ENCODE results near the gene ABCC8.
A peak's percentile ranks its signal among the peaks of the same experiment; 100 is the strongest.

The ABCC8 gene

DNA sequence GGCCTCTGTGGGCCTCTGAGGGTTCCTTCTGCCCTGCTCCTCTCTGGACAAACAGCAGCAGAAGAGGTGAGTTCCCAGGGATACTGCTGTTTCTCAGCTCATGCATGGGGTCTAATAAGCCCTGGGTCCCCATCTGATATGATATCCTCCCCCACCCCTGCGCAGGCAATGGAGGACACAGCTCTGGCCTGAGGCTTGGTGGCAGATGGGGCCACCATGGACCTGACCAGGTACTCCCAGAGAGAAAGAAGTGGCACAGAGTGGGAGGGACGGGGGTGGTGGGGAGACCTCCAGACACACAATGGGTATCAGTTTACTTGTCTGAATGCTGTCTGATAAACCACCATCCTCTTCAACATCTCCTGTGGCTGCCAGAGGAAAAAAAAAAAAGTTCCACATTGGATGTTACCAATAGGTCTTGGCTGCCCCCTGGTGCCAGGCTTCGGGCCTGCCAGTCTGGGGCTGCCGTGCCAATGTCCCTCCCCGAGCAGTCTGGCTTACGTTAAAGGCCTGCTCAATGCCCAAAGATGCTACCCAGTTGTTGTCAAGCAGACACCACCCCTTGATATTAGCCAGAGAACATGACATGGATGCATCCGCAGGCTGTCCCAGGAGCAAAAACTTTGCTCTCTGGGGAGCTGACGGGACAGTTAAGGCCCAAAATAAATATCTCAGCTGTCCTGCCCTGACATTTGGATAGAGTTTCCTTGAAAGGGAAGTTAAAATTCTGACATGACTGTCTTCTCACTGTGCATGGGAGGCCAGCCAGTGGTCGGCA lies 27.9 kb upstream of the ABCC8 start:
- DNase-seq: peak; percentile 57

DNA sequence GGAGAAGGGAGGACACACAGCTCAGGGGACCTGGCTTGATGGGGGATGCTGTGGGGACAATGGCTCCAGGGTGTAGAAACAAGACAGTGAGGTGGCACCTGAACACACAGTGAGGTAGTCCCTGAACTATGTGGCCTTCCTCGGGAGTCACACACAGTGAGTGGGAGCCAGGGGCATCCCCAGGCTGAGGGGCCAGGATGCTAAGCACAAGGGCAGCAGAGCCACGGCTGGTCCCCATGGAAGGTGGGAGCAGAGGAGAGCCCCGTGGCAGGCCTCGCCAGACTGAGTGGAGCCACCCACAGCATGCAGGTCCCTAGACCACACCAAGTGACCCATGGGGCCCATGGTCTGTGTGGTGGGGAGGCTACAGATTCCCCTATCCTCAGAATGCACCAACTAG lies 26.0 kb upstream of the ABCC8 start:
- no peak for DNase-seq

DNA sequence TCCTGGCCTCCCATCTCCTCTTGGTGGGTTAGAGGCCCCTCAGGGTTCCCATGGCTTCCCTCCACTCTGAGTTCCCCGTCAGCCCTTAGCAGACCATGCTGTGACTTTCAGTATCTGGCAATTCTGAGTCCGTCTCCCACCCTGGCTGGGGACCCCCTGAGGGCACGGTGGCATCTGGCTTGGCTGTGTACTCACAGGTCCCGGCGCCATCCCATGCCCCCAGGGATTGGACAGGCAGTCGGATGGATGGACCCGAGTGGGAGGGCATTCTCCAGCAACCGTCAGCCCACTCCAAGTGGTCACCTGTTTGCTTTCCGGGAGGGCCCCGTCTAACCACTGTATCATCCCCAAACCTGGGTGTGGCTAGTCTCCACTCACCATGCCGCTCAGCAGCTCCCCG lies 24.0 kb upstream of the ABCC8 start:
- no peak for DNase-seq

DNA sequence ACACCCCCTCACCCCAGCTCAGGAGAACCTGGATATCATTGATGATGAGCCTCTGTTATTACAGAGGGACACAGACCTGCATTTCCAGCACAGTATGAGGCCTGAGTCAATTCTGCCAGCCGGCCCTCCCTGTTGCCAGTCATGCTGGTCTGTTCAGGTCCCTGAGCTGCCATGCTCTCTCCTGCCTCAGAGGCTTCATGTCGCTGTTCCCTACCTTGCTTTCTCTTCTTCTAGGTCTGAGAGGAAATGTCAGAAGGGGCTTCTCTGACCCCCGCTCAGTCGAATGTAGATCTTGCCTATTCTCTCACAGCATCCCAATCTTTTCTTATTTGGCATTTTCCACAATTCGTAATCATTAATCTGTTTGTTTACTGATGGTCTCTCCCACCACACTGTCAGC lies 21.8 kb upstream of the ABCC8 start:
- DNase-seq: no peak

DNA sequence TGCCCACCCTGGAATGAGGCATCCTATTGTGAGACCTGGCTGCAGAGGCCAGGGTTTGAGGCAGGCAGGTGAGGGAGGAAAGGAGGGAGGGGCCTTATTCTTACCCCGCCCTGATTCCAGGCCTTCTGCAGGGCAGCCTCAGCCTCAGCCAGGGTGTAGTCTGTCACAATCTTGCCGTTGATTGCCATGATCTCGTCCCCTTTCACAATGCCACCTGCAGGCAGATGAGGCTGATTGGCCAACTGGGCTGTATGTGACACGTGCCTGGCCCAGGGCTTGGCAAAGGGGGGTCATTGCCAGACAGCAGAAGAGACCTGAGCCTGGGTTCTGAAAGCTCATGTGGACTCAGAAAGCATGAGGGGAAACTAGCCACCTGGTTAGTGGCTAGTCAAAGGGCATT lies 21.4 kb upstream of the ABCC8 start:
- no peak for DNase-seq

DNA sequence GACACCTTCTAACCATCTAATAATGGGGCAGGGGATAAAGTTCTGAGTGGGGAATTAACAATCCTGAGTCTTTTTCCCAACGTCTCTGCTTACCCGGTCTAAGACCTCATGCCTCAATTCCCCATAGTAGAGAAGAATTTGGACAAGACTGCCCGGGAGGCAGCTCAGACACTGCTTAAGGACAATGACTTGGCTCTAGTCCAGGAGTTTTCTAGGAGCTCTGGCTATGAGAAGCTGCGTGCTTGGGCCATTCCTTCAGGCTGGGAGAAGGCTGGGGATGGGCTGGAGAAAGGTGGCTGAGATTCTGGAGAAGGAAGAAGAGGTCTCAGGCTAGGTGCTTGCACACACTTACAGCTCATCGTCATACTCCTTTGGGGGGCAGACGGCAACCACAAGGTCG lies 19.8 kb upstream of the ABCC8 start:
- no peak for DNase-seq

DNA sequence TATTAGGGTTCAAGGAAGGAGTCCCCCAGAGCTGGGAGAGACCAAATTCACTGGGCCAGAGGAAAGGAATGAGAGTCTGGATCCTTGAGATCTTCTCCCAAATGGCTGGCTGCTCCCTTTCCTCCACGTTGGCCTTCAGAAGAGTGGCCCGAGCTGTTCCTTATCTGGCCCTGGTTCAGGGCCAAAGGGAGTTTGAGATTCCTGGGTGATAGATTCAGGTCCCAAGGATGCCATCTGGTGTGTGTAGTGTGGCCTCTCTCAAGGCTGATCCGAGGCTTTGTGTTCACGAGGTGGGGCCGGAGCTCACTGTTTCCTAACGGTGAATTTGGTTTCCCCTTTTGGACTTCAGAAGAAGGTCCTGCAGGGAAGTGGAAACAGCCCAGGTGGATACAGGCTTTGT lies 17.4 kb upstream of the ABCC8 start:
- DNase-seq: no peak

DNA sequence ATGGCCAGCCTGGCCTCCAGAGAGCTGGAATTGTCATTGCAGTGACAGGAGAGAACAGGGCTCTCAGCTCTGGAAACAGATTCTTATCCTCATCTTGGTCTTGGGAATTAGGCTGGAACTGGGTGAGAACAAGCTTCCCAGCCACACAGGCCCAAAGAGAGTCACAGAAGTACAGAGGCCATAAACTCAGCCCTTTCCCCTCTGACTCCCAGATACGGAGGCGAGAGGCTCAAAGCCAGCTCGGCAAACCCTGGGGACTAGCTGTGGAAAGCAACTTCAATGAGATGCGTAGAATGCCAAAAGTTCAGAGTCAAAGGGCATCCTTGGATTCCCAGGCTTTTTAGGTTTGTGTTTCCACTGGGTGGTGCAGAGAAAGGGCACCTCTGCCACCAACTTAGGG lies 14.3 kb upstream of the ABCC8 start:
- no peak for DNase-seq

DNA sequence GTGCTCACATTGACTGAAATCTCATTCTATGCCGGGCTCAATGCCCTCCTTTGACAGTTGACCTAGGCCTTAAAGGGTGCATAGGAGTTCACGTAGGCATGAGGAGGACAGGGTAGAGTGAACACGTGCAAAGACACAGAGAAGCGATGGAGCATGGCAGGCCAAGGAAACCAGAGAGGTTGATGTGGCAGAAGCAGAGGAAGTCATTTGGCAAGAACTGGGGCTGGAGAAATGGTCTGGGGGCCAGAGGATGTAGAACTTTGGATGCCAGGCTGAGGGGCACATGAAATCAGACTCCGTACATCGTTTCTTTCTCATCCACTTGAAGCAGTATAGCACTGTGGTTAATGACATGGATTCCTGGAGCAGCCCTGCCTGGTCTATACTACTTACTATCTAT lies 13.6 kb upstream of the ABCC8 start:
- no peak for DNase-seq

DNA sequence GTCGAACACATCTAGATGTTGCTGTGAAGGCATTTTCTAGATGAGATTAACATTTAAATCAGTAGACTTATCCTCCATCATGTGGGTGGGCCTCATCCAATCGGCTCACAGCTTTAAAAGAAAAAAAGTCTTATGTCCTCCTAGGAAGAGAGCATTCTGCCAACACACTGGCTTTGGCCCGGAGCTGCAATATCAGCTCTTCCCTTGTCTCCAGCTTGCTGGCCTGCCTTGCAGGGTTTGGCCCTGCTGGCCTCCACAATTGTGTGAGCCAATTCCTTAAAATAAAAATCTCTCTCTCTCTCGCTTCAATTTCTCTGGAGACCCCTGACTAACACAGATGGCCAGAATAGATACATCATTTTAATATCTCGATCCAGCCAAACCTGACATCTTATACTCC lies 13.1 kb upstream of the ABCC8 start:
- no peak for DNase-seq

DNA sequence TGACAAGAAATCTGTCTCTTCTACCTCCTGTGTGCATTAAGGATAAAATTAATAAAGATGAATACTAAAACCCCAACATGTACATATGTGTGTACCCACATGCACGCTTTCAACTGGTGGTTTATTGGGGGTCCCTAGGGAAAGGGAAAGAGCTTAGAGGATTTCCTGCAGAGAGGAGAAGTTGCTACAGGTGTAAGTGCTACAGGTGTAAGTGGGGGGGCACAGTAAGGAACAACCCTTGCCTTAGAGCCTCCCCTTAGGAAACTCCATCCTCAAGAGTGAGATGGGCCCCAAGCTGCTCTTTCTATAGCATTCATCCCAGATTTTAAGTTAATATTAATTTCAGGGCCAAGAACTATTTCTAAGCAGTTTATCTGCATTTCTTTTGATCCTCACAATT lies 11.9 kb upstream of the ABCC8 start:
- DNase-seq: no peak

DNA sequence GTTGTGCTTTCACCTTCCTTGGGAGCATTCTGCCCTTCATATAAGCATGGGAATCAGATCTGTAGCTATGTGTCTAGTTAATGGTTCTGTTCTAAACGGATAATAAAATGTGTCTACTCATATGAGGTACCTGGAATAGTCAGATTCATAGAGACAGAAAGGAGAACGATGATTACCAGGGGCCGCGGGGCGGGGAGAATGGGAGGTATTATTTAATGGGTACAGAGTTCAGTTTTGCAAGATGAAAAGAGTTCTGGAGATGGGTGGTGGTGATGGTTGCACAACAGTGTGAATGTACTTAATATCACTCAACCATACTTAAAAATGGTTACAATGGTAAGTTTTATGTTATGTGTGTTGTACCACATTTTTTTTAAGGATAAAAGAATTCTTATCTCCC lies 10.0 kb upstream of the ABCC8 start:
- DNase-seq: no peak

DNA sequence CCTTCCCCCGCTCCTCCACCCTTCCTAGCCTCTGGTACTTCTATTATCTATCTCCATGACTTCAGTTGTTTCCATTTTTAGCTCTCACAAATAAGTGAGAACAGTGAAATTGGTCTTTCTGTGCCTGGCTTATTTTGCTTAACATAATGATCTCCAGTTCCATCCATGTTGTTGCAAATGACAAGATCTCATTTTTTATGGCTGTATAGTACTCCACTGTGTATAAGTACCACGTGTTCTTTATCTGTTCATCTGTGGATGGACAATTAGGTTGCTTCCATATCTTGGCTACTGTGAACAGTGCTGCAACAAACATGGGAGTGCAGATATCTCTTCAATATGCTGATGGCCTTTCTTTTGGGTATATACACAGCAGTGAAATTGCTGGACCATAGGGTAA lies 6.9 kb upstream of the ABCC8 start:
- no peak for DNase-seq

DNA sequence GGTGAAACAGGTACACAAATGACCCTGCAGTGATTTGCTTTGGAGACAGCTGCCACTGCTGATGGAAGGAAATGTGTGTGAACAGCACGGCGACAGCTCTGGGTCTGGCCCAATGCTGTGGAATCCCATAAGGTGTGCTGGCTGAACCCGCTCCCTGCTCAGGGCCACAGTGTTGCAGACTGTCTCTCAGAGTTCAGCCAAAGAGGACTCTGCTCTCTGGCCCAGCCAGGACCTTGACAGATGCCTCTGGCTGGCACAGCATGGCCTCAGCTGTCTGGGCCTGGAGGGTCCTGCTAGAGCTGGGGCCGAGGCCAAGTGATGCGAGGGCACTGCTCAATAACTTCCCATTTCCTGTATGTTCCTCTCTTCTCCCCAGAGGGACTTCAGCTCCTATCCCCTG lies 5.3 kb upstream of the ABCC8 start:
- no peak for DNase-seq

DNA sequence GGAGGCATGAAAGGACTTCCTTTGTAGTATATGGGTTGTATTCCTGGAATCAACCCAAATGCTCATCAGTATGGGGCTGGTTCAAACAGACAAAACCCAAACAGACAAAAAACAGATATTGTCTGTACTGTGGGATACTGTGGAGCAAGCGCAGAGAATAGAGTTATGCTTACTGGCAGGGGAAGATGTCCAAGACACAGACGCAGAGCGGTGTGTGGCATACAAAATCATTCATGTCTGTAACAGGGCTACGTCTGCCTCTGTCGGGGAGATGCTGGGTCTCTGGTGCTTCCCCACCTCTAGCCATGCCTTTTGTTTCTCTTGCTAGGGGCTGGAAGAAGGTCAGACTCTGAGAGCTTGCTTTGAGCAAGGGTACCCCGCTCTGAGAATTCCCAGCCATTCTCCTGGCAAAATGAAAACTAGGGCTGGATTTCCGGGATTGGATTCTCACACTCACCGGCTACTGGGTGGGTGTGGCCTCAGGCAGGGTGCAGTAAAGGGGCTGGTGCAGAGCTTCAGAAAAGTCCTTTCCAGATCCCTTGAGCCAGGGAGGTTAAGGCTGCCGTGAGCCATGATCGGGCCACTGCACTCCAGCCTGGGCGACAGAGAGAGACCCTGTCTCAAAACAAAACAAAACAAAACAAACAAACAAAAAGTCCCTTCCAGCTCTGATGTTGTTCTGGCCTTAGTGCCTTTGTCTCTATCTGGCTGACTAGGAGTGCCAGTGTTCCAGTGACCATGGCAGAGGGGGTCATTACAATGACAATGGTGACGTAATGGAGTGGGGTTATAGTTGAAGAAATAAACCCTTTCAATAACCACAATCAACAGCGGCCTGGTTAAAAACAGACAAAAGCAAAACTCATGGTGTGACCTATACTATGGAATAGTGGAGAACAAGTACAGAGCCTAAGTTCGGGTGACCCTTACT lies 2.9 kb upstream of the ABCC8 start:
- DNase-seq: no peak

DNA sequence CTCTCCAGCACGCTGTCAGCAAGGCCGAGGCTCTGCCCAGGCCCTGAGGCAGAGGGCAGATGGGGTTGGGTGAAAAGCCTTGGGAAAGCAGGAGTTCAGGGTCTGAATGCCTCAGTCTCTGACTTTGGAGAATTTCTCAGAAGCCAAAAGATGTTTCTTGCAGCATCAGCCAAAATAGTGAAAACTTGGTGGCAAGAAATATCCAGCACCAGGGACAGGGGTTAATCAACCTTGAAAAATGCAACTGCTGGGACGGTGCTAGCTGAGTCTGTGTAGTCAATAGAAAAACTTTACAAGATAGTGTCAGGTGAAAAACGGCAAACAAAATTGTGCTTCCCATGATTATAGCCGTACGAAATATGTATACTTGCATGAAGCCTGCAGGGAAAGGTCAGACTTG lies 1.4 kb upstream of the ABCC8 start:
- DNase-seq: no peak

DNA sequence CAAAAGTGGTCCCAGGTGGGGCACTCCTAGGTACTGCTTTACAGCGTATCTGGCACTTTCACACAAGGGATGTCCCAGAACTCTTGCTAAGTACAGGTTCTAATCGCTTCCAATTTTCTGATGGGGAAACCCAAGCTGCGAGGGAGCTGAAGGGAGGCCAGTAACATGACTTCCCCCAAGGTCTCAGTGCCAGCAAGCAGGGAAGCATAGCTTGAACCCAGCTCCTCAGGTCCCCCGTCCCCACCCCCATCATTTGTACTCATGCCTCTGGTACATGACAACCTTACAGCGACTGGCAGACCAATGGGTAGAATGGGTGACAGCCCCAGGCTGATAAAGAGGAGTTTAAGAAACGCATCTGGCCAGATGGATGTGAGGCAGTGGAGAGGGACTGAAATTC lies 716 bp upstream of the ABCC8 start:
- no peak for DNase-seq

DNA sequence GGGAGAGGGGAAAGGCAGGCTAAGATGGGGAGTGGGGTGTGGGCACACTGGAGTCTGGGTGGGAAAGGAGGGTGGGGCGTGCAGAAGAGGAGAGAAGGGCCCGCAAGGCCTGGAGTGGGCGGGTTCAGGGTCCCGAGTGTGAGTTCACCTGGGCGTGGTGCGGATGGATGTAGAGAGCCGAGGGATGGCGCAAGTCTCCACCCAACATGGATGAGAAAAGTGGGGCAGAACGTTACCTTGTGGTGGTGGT lies 364 bp upstream of the ABCC8 start:
- no peak for DNase-seq

DNA sequence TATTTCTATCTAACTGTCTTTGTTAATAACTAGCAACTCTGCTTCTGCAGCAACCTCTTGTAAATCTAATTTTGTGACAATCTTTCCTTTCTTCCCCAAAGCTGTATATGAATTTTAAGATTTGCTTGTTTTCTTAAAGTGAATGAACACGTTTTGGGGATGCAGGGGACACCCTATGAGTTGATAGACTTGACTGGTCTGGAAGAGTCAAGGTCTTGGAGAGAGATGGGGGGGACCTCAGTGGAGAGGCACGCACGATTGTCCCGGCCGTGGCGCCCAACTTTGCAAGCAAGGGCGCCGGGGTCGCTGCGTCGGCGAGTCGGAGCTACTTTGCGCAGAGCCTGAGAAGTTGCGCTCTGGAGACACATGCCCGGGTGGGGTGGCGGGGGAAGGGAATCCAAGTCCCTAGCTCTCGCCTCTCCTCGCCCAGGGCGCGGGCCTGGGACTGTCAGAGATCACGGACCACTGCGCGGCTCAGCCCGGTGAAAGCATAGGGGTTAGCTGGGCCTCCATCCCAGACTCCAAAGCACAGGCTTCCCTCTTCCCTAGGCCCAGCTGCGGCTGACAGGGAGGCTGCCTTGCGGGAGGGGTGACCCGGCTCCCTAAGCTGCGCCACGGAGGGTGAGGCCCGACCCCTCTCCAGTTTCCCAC lies 854 bp downstream of the ABCC8 start:
- no peak for DNase-seq

DNA sequence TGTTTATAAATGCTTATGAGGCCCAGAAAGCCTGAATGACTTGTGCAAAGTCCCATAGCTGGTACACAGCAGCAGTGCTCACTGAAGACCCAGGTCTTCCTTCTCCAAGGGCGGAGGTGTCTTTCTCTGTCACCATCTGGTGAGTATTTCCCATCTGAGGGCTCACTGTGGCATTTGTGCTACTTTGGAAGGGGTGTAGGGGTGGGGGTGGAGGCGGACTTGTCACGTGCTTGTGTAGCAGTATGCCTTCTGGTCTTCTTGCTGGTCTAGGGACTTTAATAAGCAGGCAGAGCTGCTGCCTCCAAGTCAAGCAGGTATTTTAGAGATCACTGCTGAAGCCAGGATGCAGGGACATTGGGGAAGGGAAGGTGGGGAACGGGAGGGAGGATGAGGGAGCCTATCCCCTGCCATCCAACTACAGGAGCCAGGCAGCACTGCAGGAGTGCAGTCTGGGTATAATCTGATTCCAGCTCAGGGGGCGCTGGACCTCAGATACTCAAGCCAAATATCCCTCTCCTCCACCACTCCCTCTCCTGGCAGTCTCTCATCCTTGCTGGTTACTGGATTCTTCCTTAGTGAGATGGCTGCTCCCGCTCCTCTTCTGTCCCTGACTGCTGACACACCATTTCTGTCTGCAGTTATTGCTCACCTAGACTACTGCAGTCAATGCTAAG lies 3.4 kb downstream of the ABCC8 start:
- DNase-seq: no peak

DNA sequence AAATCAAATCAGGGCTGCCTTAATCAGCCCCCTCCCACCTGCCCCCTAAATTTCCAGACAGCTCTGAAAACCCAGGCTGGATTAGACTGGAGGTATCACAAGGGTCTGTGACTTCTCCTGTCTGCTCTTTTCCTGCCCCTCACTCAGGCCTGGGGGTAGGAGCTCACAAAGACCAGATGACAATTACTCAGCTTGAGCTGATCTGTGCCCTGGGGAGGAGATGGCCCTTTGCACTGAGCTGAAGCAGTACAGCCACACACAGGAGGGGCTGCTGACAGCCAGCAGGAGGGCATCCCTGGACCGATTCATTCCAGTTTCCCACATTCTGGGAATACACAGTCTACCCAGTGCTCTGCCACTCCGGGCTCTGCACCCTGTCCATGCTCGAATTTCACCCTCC lies 4.2 kb downstream of the ABCC8 start:
- no peak for DNase-seq

DNA sequence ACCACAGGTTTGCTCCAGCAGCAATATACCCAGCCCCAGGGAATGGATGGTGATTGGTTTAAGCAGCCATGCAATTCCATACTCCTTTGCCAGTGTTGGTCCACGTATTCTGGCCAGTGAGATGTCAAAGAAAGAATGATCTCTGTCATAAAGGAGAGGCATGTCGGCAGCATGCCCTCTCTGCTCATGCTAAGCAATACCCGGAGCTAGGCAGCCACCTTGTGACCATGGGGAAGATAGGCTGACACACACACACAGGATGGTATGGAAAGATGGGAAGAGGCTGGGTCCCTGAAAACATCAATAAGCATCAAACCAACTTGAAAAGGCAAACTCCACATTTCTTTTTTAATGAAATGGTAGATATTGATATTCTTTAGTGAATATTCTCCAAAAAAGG lies 5.1 kb downstream of the ABCC8 start:
- DNase-seq: no peak

DNA sequence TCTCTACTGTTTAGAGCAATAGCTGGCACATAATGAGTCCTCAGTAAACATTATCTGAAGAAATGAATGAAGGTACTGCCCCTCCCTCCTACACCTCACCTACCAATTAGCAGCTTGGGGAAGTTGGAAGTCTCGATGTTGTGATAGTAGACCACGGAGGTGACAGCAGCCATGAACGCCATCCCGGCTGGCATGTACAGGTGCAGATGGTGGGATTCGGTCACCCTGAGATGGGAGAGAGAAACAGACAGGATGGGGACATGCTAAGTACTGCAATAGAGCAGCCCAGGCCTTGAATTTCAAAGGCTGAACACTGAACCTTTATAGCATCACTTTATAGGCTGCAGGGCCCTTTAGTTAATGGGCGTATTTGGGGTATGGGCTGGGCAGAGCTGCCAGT lies 6.6 kb downstream of the ABCC8 start:
- DNase-seq: no peak

DNA sequence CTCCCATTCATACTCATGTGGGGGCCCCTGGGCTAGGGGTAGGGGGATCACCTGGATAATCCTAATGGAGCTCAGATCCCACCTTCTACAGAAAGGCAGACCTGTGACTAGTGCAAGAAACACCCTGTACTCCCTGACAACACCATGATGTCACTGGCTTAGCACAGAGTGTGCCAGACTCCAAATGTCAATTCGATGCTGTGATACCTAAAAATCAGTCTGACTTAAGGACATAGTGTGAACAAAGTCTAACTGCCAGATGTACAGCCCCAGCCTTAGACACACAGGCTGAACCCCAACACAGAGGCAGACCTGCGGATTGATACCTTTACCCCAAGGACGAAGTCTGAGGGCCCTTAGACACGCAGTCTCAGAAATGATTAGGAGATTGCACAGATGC lies 8.5 kb downstream of the ABCC8 start:
- no peak for DNase-seq

All from activated effector memory CD4-positive, alpha-beta T cell treated with Interleukin-2 at 50 U/mL for 16 hours (primary cell).